Activated naive CD8-positive, alpha-beta T cell treated with anti-CD3 and anti-CD28 coated beads, Interleukin-2, amount 10 ng/mL, durations not matched to agents 7 days and 5 days (primary cell): ENCODE measurements around the gene SKIL. TPM values are rescaled to one million over a fixed set of nuclear protein-coding genes. Genes with fewer than 3 reads are reported as not detected.

Experiments
- ATAC-seq: fragments of 150-1000 bp; cut with Tn5 transposase; one replicate; pipeline ENCODE4 v1.10.0; 2021; ENCODE audit warnings: low read depth, moderate library complexity
- POLR2A ChIA-PET: fragments of 350-600 bp; sonication (Branson Sonifier 250); formaldehyde crosslinking; loops from one replicate; lab custom pipeline; 2021; ENCODE audit warnings: antibody characterized with exemption; lab: Charles Lee
- DNase-seq: peaks from one replicate; pipeline ENCODE4 v3.0.0; 2021
- H3K27ac Mint-ChIP-seq: one replicate; pipeline ENCODE4 v1.8.0; 2022; ENCODE audit warnings: mild to moderate bottlenecking, mixed read lengths
- H3K27me3 Mint-ChIP-seq: one replicate; pipeline ENCODE4 v1.8.0; 2022; ENCODE audit warnings: mild to moderate bottlenecking, moderate library complexity, mixed read lengths
- H3K36me3 Mint-ChIP-seq: one replicate; pipeline ENCODE4 v1.8.0; 2021; ENCODE audit warnings: mild to moderate bottlenecking, mixed read lengths
- H3K4me1 Mint-ChIP-seq: one replicate; pipeline ENCODE4 v1.8.0; 2021; ENCODE audit warnings: mixed read lengths
- H3K4me3 Mint-ChIP-seq: one replicate; pipeline ENCODE4 v1.8.0; 2022; ENCODE audit warnings: mild to moderate bottlenecking, moderate library complexity, mixed read lengths
- H3K9me3 Mint-ChIP-seq: one replicate; pipeline ENCODE4 v1.8.0; 2021; ENCODE audit warnings: mixed read lengths
- total RNA-seq, 2 experiments: library from RNA; stranded (reverse); gene quantifications; one replicate each; pipeline ENCODE4 v1.2.3, GENCODE V29; 2021

SKIL gene
- total RNA-seq, 2 experiments from 2014 or later = 27.9 to 32.6 TPM

GRCh38 chr3:170423001-170423615, 65.6 kb downstream of the SKIL start:
- peaks cover 1% of the 10 kb centered on the region for H3K36me3 Mint-ChIP-seq
- H3K9me3 Mint-ChIP-seq = no peaks in the 10 kb centered on the region
- peaks cover 37% of the 10 kb centered on the region for H3K27me3 Mint-ChIP-seq
- DNase-seq = no peak
- ATAC-seq = no peak
- H3K27ac Mint-ChIP-seq = no peak overlapping the region
- POLR2A ChIA-PET = no interaction called here
- H3K4me1 Mint-ChIP-seq = peaks cover 11% of the 10 kb centered on the region
- no peak overlapping the region for H3K4me3 Mint-ChIP-seq

DNA sequence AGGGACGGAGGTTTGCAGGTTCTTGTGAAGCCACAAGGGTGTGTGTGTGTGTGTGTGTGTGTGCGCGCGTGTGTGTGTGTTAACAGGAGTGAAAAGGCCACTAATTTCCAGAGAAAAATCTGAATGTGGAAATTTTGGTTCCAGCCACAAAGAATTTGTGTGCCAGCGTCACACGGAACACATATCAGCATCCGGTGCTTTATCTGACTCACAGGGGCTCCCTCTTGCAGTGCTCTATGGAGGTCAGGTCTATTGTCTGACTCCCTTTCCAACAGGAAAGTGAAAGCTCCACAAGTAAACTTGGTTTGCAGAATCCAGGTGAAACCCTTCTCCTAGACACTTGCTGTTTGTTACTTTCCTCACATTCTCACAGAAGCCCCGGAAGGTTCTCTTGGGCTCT, 67.4 kb downstream of the SKIL start:
- H3K4me3 Mint-ChIP-seq = no peak overlapping the region
- POLR2A ChIA-PET = no interaction called here
- DNase-seq (no peak), ATAC-seq (no peak)
- peaks cover 31% of the 10 kb centered on the region for H3K27me3 Mint-ChIP-seq
- no peaks in the 10 kb centered on the region for H3K36me3 Mint-ChIP-seq
- H3K4me1 Mint-ChIP-seq = peaks cover 17% of the 10 kb centered on the region
- no peak overlapping the region for H3K27ac Mint-ChIP-seq
- H3K9me3 Mint-ChIP-seq = no peaks in the 10 kb centered on the region

- Mint-ChIP-seq H3K36me3 (no peaks in the 10 kb centered on the region), H3K4me3 (no peak overlapping the region), H3K27ac (no peak overlapping the region), H3K27me3 (peaks cover 23% of the 10 kb centered on the region), H3K9me3 (no peaks in the 10 kb centered on the region), H3K4me1 (peaks cover 14% of the 10 kb centered on the region)
- DNase-seq (no peak), ATAC-seq (no peak)
- POLR2A ChIA-PET = no interaction called here
Measured at GRCh38 chr3:170425491-170426239, 68.2 kb downstream of the SKIL start.

- ATAC-seq (no peak), DNase-seq (no peak)
- POLR2A ChIA-PET = no interaction called here
Measured at GRCh38 chr3:170426240-170426797, 68.8 kb downstream of the SKIL start.

GRCh38 chr3:170428095-170428494, 70.6 kb downstream of the SKIL start:
- no peak for DNase-seq
- Mint-ChIP-seq H3K36me3 (no peaks in the 10 kb centered on the region), H3K27me3 (peaks cover 18% of the 10 kb centered on the region), H3K4me3 (no peak overlapping the region), H3K27ac (no peak overlapping the region), H3K4me1 (peaks cover 14% of the 10 kb centered on the region), H3K9me3 (no peaks in the 10 kb centered on the region)
- POLR2A ChIA-PET = no interaction called here
- ATAC-seq = no peak

More at GRCh38 chr3:170426240-170426797, 68.8 kb downstream of the SKIL start:
- peaks cover 14% of the 10 kb centered on the region for H3K4me1 Mint-ChIP-seq
- peaks cover 22% of the 10 kb centered on the region for H3K27me3 Mint-ChIP-seq
- no peak overlapping the region for H3K4me3 Mint-ChIP-seq
- H3K36me3 Mint-ChIP-seq = no peaks in the 10 kb centered on the region
- no peak overlapping the region for H3K27ac Mint-ChIP-seq
- H3K9me3 Mint-ChIP-seq = no peaks in the 10 kb centered on the region

- POLR2A ChIA-PET = no interaction called here
- ATAC-seq = no peak
- peaks cover 14% of the 10 kb centered on the region for H3K4me1 Mint-ChIP-seq
- no peak overlapping the region for H3K27ac Mint-ChIP-seq
- no peaks in the 10 kb centered on the region for H3K9me3 Mint-ChIP-seq
- H3K36me3 Mint-ChIP-seq = no peaks in the 10 kb centered on the region
- no peak for DNase-seq
- H3K27me3 Mint-ChIP-seq = peaks cover 15% of the 10 kb centered on the region
- H3K4me3 Mint-ChIP-seq = no peak overlapping the region
Measured at GRCh38 chr3:170429050-170429449, 71.5 kb downstream of the SKIL start.

DNA sequence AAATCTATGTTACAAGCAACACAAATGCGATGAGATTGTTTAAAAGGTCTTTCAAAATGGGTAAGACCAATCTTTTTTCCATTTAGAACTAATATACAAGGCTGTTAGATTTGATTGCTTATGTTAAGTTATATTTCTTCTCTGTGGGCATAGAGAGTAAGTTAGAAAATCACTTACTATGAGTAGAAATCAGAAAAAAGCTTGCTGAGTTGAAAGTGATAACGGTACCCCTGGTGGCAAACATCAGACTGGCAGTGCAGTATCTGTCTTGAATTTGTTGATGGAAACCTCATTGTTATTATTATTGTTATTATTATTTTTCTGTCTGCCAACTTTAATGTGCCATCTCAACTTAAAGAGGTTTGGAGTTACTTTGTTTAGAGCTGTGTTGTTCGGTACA, 73.5 kb downstream of the SKIL start:
- POLR2A ChIA-PET = no interaction called here
- DNase-seq (no peak), ATAC-seq (no peak)
- H3K4me1 Mint-ChIP-seq = peaks cover 12% of the 10 kb centered on the region
- H3K27me3 Mint-ChIP-seq = peaks cover 15% of the 10 kb centered on the region
- H3K4me3 Mint-ChIP-seq = no peak overlapping the region
- no peak overlapping the region for H3K27ac Mint-ChIP-seq
- H3K9me3 Mint-ChIP-seq = no peaks in the 10 kb centered on the region
- no peaks in the 10 kb centered on the region for H3K36me3 Mint-ChIP-seq

DNA sequence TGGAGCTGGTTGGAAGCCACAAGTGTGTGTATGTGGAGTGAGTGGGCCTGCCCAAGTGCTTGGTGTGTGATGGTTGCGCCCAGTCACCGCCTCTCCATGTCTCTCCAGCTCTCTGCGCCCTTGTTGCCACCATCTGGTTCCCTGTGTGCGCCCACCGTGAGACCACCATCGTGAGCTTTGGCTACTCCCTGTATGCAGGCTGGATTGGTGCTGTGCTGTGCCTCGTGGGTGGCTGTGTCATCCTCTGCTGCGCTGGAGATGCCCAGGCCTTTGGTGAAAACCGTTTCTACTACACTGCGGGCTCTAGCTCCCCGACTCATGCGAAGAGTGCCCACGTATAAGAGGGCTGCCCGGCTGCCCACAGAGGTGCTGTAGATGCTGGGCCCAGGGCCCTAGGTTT, 74.9 kb downstream of the SKIL start:
- no peaks in the 10 kb centered on the region for H3K36me3 Mint-ChIP-seq
- H3K27ac Mint-ChIP-seq = no peak overlapping the region
- H3K4me3 Mint-ChIP-seq = no peak overlapping the region
- H3K4me1 Mint-ChIP-seq = peaks cover 14% of the 10 kb centered on the region
- H3K27me3 Mint-ChIP-seq = peaks cover 19% of the 10 kb centered on the region
- POLR2A ChIA-PET = interaction anchor here (0.6 kb wide), 1 partner anchor 224 kb away, joined by 4 read pairs; no protein-coding TSS in a partner anchor
- no peaks in the 10 kb centered on the region for H3K9me3 Mint-ChIP-seq
- DNase-seq (no peak), ATAC-seq (no peak)

DNA sequence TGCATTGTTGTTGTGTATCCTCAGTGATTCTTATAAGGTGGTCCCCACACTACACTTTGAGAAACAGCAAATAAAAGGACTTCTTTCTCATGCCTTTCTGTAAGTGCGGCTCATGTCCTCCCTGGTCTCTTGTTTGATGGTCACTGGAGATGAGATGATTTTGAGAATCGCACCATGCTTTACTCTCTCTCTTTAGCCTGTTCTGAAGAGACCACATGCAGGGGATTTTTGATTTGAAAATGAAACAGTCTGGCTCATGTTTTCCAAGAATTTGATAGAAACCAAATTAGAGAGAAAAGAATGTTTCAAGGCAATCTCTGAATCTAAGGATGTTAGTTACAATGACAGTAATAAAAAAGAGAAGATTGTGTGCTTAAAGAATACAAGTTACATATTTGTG, 79.2 kb downstream of the SKIL start:
- Mint-ChIP-seq H3K9me3 (no peaks in the 10 kb centered on the region), H3K36me3 (no peaks in the 10 kb centered on the region), H3K27me3 (peaks cover 17% of the 10 kb centered on the region), H3K4me1 (peaks cover 7% of the 10 kb centered on the region), H3K27ac (no peak overlapping the region), H3K4me3 (no peak overlapping the region)
- POLR2A ChIA-PET = no interaction called here
- DNase-seq (no peak), ATAC-seq (no peak)

- H3K27me3 Mint-ChIP-seq = peaks cover 19% of the 10 kb centered on the region
- no peak overlapping the region for H3K4me3 Mint-ChIP-seq
- H3K4me1 Mint-ChIP-seq = peaks cover 7% of the 10 kb centered on the region
- DNase-seq (no peak), ATAC-seq (no peak)
- no peaks in the 10 kb centered on the region for H3K36me3 Mint-ChIP-seq
- POLR2A ChIA-PET = no interaction called here
- H3K9me3 Mint-ChIP-seq = no peaks in the 10 kb centered on the region
- H3K27ac Mint-ChIP-seq = no peak overlapping the region
Measured at GRCh38 chr3:170437176-170437575, 79.7 kb downstream of the SKIL start.

- peaks cover 7% of the 10 kb centered on the region for H3K4me1 Mint-ChIP-seq
- ATAC-seq = no peak
- no peaks in the 10 kb centered on the region for H3K9me3 Mint-ChIP-seq
- no peak overlapping the region for H3K27ac Mint-ChIP-seq
- POLR2A ChIA-PET = no interaction called here
- H3K4me3 Mint-ChIP-seq = no peak overlapping the region
- DNase-seq = no peak
- H3K27me3 Mint-ChIP-seq = peaks cover 19% of the 10 kb centered on the region
- no peaks in the 10 kb centered on the region for H3K36me3 Mint-ChIP-seq
Measured at GRCh38 chr3:170437696-170438407, 80.3 kb downstream of the SKIL start.

- no peaks in the 10 kb centered on the region for H3K9me3 Mint-ChIP-seq
- peaks cover 7% of the 10 kb centered on the region for H3K4me1 Mint-ChIP-seq
- POLR2A ChIA-PET = no interaction called here
- no peak overlapping the region for H3K27ac Mint-ChIP-seq
- H3K27me3 Mint-ChIP-seq = peaks cover 19% of the 10 kb centered on the region
- DNase-seq (no peak), ATAC-seq (no peak)
- no peaks in the 10 kb centered on the region for H3K36me3 Mint-ChIP-seq
- H3K4me3 Mint-ChIP-seq = no peak overlapping the region
Measured at GRCh38 chr3:170438836-170439235, 81.3 kb downstream of the SKIL start.

GRCh38 chr3:170440344-170440743, 82.8 kb downstream of the SKIL start:
- ATAC-seq (no peak), DNase-seq (no peak)
- Mint-ChIP-seq H3K27me3 (peaks cover 18% of the 10 kb centered on the region), H3K27ac (no peak overlapping the region), H3K9me3 (no peaks in the 10 kb centered on the region), H3K36me3 (no peaks in the 10 kb centered on the region), H3K4me3 (no peak overlapping the region), H3K4me1 (peaks cover 7% of the 10 kb centered on the region)
- POLR2A ChIA-PET = no interaction called here
